OCI-LY3 (cell line): ENCODE data around the gene HIVEP2.

ENCODE experiments used
- EZH2phosphoT487 ChIP-seq: fragments of 200-600 bp; shearing (Covaris generic); IDR thresholded peaks from 2 replicates; pipeline ENCODE4 v1.6.1; 2018; ENCODE audit warnings: antibody characterized with exemption, mixed run types, low read depth
- TF ChIP-seq, protein P1 (sequence below): fragments of 200-600, 300-600 bp; sonication (generic); IDR thresholded peaks from 2 replicates; pipeline ENCODE4 v1.5.1; 2014; ENCODE audit warnings: antibody characterized with exemption, low read length, low read depth

- no peak for TF ChIP-seq EZH2phosphoT487
- TF ChIP-seq, protein P1, sequence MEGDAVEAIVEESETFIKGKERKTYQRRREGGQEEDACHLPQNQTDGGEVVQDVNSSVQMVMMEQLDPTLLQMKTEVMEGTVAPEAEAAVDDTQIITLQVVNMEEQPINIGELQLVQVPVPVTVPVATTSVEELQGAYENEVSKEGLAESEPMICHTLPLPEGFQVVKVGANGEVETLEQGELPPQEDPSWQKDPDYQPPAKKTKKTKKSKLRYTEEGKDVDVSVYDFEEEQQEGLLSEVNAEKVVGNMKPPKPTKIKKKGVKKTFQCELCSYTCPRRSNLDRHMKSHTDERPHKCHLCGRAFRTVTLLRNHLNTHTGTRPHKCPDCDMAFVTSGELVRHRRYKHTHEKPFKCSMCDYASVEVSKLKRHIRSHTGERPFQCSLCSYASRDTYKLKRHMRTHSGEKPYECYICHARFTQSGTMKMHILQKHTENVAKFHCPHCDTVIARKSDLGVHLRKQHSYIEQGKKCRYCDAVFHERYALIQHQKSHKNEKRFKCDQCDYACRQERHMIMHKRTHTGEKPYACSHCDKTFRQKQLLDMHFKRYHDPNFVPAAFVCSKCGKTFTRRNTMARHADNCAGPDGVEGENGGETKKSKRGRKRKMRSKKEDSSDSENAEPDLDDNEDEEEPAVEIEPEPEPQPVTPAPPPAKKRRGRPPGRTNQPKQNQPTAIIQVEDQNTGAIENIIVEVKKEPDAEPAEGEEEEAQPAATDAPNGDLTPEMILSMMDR: no peak
These were observed 123.1 kb downstream of the HIVEP2 start for GRCh38 chr6:142821860-142822259.
